ENCODE results near the gene RACGAP1.

DNA sequence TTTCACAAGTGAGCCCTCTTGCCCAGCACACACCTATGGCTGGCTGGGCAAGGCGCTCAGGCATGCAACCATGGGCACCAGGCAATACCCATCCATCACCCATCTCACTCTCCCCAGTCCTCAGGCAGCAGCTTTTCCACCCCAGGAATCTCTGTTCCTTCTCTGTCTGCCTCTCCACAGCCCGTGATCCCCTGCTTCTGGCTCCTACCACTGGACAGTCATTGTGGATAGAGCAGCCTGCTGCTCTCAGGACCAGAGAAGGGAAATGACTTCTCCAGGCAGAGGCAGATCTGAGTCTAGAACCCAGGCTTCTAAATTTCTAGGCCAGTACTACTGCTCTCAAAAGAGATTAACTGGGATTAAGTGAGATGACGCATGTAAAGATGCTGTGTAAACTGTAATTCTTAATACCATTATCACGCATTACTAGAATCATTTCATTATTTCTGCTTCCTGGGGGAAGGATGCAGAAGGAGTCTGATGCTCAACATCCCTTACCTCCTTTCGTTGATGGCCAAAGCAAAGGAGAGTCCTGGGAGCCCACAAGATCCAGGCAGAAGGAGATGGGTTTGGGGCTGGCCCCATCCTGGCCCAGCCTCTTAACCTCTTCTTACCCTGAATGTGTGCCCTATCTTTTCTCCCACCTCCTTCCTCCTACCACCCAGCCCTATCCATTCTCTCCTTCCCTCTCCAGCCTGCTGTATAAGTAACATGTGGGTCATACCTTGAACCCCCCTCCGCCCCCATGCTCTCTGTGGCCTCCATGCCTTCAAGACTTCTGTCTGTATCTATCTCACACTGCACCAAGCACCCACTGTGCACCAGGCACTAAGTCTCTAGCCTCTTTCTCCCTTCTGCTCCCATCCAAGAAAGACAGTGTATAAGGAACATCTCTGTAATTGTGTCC is 68.4 kb downstream of the RACGAP1 start:
- TF ChIP-seq POLR2A (IDR thresholded peaks at IDR 0.05; ENCODE audit: low read length) = no peak
- TF ChIP-seq GATA1 (IDR thresholded peaks at IDR 0.05; ENCODE audit: low read depth, low read length) = no peak
